Nephron progenitor cell (in vitro differentiated cells): ENCODE measurements around the gene PBX4.

Source experiments
- DNase-seq: peaks from one replicate; pipeline ENCODE4 v3.0.0; 2021
- H3K27ac Mint-ChIP-seq: 2 replicates; pipeline ENCODE4 v1.8.0; 2021; ENCODE audit warnings: mild to moderate bottlenecking, moderate library complexity, mixed read lengths
- H3K27me3 Mint-ChIP-seq: 2 replicates; pipeline ENCODE4 v1.8.0; 2021; ENCODE audit warnings: mild to moderate bottlenecking, low read depth, mixed read lengths; ENCODE audit not compliant: poor library complexity
- H3K36me3 Mint-ChIP-seq: 2 replicates; pipeline ENCODE4 v1.8.0; 2021; ENCODE audit warnings: low read depth, mixed read lengths
- H3K4me1 Mint-ChIP-seq: 2 replicates; pipeline ENCODE4 v1.8.0; 2021; ENCODE audit warnings: mixed read lengths
- H3K4me3 Mint-ChIP-seq: 2 replicates; pipeline ENCODE4 v1.8.0; 2021; ENCODE audit warnings: mild to moderate bottlenecking, moderate library complexity, mixed read lengths
- H3K9me3 Mint-ChIP-seq: 2 replicates; pipeline ENCODE4 v1.8.0; 2021; ENCODE audit warnings: mild to moderate bottlenecking, moderate library complexity, mixed read lengths
- TF ChIP-seq, protein P1 (sequence below): fragments of 200-600 bp; sonication (generic); IDR thresholded peaks from 2 replicates; pipeline ENCODE4 v1.5.0; 2021; ENCODE audit warnings: antibody characterized with exemption

The PBX4 gene

DNA sequence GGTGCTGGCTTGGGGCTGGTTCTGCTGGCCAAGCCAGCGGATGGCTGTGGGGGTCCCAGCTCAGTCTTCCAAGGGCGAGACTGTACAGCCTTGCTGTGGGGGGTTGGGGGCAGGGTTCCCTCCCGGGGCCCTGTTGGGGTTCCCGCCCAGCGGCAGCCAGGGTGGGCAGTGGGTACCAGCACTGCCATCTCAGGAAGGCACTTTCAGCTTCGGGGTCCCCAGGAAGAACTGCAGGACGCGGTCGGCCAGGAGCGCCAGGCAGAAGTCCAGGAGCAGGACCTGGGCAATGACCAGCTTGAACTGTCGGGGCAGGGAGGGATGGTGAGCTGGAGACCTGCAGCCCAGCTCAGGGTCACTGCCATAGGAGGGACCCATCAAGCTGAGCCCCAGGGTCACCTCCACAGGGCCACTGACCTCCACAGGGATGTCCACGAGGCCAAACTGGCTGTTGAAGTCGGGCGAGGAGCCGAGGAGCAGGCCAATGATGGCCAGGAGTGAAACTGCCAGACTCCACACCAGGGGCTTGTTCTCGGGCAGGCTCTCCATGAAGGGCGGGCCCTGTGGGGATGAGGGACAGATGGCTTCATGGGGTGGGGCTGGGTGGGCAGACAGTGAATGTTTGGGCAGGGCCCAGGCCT lies 26.9 kb upstream of the PBX4 start:
- H3K9me3 Mint-ChIP-seq: no peaks in the 10 kb centered on the region
- TF ChIP-seq, protein P1, sequence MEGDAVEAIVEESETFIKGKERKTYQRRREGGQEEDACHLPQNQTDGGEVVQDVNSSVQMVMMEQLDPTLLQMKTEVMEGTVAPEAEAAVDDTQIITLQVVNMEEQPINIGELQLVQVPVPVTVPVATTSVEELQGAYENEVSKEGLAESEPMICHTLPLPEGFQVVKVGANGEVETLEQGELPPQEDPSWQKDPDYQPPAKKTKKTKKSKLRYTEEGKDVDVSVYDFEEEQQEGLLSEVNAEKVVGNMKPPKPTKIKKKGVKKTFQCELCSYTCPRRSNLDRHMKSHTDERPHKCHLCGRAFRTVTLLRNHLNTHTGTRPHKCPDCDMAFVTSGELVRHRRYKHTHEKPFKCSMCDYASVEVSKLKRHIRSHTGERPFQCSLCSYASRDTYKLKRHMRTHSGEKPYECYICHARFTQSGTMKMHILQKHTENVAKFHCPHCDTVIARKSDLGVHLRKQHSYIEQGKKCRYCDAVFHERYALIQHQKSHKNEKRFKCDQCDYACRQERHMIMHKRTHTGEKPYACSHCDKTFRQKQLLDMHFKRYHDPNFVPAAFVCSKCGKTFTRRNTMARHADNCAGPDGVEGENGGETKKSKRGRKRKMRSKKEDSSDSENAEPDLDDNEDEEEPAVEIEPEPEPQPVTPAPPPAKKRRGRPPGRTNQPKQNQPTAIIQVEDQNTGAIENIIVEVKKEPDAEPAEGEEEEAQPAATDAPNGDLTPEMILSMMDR: no peak
- no peak for DNase-seq
- H3K27ac Mint-ChIP-seq: no peak overlapping the region
- peaks cover 10% of the 10 kb centered on the region for H3K27me3 Mint-ChIP-seq
- H3K4me1 Mint-ChIP-seq: peaks cover 14% of the 10 kb centered on the region
- H3K4me3 Mint-ChIP-seq: no peak overlapping the region
- H3K36me3 Mint-ChIP-seq: peaks cover 23% of the 10 kb centered on the region

DNA sequence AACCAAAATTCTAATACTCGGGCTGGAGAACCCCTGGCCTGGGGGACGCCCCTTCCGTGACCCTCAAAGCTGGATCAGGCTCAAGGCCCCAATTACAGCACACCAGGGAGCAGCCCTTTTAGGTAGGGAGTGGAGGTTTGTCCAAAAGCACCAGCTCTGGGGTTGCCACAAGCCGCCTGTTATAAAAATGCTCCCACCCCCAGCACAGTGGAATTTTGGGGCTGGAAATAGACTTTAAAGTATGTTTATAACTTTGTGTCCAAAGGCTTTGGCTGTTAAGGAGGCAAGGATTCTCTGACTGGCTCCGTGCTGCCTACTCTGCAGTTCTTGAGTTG lies 25.5 kb upstream of the PBX4 start:
- Mint-ChIP-seq H3K27ac (peak overlapping the region; percentile 81), H3K9me3 (no peaks in the 10 kb centered on the region), H3K27me3 (peaks cover 10% of the 10 kb centered on the region), H3K36me3 (peaks cover 15% of the 10 kb centered on the region), H3K4me1 (peaks cover 14% of the 10 kb centered on the region), H3K4me3 (peak overlapping the region; percentile 95)
- TF ChIP-seq, protein P1: no peak
- no peak for DNase-seq

DNA sequence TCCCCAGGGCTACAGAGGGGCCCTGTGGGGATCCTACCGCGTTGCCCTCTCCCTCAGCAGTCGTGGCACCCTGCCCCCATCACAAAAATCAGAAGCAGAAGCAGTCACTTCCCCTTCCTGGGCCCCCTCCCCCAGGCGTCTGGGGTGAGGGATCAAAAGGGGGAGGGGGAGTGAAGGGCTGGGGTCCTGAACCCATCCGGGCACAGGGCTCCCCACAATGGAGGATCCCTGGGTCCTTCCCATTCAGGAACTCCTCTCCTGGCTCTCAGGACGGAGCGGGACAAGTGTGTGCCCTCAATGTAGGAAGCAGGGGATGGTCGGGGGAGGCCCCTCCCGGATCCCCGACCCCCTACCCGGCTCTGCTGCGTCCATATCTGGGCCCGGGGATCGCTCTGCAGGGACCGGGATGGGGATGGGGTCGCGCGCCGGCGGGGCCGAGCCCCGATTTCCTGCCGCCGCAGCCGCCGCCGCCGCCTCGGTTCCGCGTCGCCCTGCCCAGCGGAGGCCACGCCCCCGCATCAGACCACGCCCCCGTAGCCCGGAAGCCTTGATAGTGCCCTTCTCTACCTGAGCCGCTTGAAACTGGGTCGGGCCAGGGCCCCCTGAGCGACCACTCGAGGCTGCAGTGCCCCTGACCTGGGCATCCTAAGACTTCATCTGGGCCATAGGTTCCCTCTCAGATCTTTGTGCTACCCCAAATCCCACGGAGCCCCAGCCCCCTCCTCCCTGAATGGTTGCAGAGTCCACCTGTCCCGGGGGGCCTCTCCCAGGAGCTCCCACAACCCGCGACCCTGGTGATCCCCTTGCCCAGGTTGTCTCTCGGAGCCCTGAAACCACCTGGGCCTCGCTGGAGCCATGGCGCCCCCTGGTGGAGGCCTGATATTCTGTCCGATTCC lies 24.9 kb upstream of the PBX4 start, which contains the start of gene GMIP:
GMIP (minus strand) TSS at position 500 of the 896 bp plus-strand sequence; CDS start at position 372, 128 bp downstream.
- peak within 1 kb of the TSS; percentile 95 for H3K4me3 Mint-ChIP-seq
- peaks cover 16% of the 10 kb centered on the region for H3K36me3 Mint-ChIP-seq
- H3K27me3 Mint-ChIP-seq: peaks cover 10% of the 10 kb centered on the region
- H3K4me1 Mint-ChIP-seq: peaks cover 14% of the 10 kb centered on the region
- peak within 1 kb of the TSS; percentile 81 for H3K27ac Mint-ChIP-seq
- TF ChIP-seq, protein P1: peak; percentile 90
- H3K9me3 Mint-ChIP-seq: no peaks in the 10 kb centered on the region
- peak; percentile 86 for DNase-seq

DNA sequence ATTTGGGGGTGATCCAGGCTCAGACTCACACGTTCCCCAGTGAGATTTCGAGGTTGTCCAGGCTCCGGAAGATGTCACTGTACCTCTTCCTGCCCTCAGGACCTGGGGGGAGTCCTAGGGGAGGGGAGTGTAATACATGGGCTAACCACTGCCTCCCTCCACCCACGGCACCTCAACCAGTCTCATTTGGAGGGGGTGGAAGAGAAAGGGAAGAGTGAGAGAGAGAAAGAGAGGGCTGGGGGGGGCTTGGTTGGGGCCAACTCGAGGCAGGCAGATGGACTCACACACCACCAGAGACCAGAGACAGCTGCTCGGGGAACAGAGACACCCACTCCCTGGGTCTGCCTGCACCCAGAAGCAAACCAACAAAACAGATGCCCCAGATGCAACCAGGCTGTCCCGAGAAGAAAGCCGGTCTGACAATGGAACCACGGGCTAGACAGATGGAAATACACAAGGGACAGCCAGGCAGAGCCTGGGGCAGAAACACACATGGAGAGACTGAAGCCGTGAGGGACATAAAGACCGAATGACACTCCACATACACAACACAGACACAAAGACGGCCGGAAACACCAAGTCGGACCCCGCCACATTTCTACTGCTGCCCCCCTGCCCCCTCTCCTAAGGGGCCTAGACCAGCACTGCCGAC lies 24.1 kb upstream of the PBX4 start:
- Mint-ChIP-seq H3K9me3 (no peaks in the 10 kb centered on the region), H3K4me3 (peak overlapping the region; percentile 95), H3K27me3 (peaks cover 10% of the 10 kb centered on the region), H3K36me3 (peaks cover 11% of the 10 kb centered on the region), H3K27ac (no peak overlapping the region), H3K4me1 (peaks cover 14% of the 10 kb centered on the region)
- TF ChIP-seq, protein P1: no peak
- no peak for DNase-seq

DNA sequence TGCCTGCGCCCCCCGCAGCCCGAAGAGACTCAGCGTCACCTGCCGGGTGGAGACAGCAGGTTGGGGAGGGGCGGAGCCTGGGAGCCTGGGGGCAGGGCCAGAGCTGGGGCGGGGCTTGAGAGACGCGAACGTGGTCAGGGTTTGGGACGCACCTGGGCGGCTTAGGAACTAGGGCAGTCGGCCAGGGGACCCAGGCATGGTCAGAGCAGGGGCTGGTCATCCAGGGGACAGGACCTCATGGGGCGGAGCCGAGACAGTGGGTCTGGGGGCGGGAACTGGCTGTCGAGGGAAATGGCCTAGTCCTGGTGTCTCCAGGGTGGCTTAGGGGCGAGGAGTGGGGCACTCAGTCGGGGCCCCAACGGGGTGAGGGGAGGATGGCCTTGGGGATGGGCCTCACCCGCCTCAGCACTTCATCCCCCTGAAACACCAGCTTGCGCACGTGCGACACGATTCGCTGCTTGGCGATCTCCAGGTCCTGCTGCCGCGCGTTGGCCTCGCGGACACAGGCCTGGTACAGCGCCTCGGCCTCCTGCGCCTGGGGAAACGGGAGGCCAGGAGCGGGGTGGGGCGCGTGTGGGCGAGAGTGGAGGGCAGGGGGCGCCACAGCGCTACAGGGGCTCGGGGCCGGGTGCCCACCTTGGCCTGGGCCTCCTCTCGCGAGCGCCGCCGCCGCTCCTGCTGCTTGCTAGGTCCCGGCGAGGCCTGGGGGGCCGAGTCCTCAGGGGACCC lies 19.2 kb upstream of the PBX4 start:
- H3K4me3 Mint-ChIP-seq: no peak overlapping the region
- H3K27ac Mint-ChIP-seq: no peak overlapping the region
- H3K36me3 Mint-ChIP-seq: peaks cover 34% of the 10 kb centered on the region
- no peak for DNase-seq
- H3K9me3 Mint-ChIP-seq: no peaks in the 10 kb centered on the region
- peaks cover 16% of the 10 kb centered on the region for H3K4me1 Mint-ChIP-seq
- TF ChIP-seq, protein P1: no peak
- peaks cover 6% of the 10 kb centered on the region for H3K27me3 Mint-ChIP-seq
